Effector CD8-positive, alpha-beta T cell (primary cell): ENCODE measurements around the gene SETBP1.

ENCODE experiments used
- DNase-seq: peaks from one replicate; lab custom pipeline; 2025; lab: John Stamatoyannopoulos, UW

The SETBP1 gene

DNA sequence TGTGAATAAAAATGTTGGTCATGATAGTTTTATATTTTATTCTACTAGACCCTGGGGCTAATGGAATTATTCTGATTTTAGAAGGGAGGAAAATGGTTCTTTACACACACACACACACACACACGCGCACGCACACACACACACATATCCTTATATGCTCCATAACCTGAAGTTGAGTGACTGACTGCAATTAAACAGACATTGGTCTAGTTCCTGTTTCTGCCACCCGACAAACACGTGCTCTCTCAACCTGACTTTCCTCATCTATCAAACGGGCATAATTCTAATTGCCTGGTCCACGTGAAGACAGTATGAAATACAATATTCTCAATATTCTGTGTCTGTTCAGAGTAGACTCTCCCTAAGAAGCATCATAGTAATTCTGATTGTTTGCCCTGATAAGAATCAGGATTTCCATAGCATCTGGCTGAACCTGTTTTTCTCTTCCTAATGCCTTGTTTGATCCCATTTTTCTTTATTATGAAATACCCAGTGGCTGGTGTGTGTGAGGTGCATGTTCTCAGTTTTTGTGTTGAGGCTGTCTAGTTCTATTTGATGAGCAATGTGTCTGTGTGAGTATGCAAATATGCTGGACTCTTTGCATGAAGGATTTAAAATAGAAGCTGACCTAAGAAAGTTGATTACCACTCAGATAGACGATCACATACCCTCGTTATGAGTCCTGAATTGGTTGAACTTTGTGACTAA is 51.0 kb downstream of the SETBP1 start:
- DNase-seq, result no peak

DNA sequence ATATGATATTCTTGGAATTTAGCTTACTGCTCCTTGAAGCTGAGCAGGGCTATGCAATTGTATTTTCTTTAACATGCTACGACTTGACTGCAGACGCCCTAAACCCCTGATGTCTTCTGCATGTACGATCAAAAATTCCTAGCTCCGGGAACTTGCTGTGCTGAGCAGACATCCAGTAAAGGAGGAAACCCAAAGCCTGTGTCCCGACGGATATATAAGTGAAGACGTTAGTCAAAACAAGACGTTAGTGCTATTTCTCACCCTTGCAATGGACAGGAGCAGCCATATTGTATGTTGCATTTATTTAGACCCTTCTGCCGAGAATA is 51.5 kb downstream of the SETBP1 start:
- DNase-seq, result no peak

GRCh38 chr18:44732599-44732998 is 51.9 kb downstream of the SETBP1 start:
- DNase-seq, result no peak

- no peak for DNase-seq
Measured at GRCh38 chr18:44733069-44733753, 52.5 kb downstream of the SETBP1 start.

GRCh38 chr18:44733754-44734465 is 53.2 kb downstream of the SETBP1 start:
- DNase-seq, result no peak

DNA sequence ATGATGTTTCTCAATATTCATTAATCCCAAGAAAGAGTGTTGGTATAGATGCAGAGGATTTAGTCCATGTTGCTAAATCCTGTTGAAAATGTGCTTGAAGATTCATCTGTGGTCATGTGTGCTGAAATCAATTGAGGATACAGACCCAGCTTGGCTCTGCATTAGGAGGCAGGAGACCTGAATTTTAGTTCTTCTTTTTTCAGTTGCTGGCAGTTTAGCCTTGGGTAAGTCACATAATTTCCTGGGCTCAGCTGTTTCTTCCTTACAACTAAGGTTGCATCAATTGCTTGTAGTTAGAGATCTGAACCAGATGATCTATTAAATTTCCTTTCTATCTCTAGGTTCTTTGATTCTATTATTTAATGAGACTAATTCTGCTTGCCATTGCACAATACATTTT is 54.4 kb downstream of the SETBP1 start:
- DNase-seq, result no peak

DNA sequence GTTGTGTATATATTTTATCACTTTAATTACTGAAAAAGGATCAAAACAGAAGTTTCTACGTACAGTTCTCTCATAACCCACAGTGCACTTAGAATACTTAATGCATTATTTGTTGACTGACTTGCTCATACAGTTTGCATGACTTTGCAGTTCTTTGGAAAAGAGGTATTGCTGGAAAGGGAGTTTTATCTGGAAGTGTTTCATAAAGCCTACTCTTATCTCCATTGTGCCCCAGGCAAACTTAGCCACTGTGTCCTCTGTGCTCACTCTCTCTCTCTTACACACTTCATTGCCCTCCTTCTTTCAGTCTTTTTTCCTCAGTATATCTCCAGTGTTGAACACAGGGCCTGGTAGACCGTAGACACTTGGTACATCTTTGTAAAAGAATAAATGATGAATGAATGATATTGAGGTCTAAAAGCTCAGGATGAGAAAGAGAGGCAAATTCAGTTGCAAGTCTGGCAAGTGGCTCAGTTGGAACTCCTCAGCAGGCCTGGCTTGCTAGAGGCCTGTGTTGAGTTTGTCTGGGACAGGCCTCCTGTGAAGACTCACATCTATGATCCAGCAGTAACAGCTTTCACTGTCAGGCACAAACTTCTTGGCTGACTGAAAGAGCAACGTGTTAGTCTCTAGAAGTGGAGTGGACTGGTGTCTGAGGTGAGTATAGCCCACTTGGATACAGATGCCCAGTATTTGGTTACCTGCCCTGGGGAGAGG is 56.1 kb downstream of the SETBP1 start:
- DNase-seq, result no peak

DNA sequence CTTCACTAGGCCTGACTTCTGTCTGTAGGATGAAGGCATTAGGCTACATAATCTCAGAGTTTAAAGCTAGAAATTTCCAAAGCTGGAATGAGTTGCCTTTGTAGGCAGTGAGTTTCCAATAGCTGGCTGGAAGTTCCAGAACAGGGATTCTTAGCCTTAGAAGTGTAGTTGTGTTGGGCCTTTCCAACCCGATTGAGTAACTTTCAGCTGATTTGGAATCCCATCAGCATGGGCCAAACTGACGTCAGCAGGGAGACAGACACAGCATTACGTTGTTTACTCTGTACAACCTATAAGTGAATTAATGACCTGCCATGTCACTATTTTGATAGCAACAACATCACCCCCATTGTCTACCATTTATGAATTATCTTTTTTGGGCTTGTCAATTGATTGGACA is 56.9 kb downstream of the SETBP1 start:
- DNase-seq, result no peak

DNA sequence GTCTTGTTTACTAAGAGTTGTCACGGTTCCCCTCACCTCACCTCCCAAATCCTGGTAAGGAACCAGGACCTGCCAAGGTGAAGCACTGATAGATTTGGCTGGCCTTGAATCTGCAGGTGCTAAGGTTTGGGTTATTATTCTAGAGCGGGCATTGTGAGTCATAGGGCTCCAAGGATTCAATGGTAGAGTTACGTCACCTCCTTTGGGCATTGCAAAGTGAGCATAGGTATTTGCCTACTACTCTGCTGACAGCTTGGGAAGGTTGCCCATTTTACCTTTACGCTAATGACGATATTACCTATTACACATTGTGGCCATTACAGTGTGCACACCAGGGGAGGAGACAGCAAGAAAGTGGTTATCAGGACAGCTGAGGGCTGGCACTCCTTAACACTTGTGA is 59.3 kb downstream of the SETBP1 start:
- no peak for DNase-seq

DNA sequence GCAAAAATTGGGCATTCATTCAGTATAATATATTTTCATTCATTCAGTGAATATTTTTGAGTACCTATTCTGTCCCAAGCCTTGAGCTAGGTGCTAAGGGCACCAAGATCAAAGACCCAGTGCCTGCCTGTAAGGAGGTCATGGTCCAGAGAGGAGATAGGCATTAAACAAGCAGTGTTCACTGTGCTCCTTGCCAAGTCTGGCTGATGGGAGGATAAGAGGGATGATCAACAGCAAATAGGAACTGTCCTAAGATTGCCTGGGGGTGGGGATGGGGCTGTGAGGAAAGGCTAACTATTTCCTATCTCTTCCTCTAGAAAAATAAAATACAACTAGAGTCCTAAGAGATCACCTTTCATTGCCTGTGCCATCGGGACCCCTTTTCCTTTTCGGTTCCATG is 60.4 kb downstream of the SETBP1 start:
- DNase-seq, result no peak

- no peak for DNase-seq
Measured at GRCh38 chr18:44741511-44741910, 60.8 kb downstream of the SETBP1 start.

DNA sequence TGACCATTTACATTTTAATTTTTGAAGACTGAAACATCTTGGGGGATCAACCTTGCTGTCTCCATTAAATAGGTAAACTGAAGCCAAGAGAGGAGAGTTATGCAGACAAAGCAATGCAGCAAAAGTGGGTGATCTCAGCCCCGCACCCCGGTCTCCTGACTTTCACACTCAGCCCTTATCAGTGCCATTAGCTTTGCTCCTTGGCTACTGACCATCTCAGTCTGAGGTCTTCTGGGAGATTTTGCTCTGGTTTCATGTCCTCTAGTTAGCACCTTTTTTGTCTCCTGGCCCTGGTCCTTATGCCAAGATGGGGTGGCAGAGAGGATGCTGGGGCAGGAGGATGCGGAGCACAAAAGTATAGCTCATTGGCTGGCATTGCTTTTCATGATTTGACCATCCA is 61.4 kb downstream of the SETBP1 start:
- no peak for DNase-seq

DNA sequence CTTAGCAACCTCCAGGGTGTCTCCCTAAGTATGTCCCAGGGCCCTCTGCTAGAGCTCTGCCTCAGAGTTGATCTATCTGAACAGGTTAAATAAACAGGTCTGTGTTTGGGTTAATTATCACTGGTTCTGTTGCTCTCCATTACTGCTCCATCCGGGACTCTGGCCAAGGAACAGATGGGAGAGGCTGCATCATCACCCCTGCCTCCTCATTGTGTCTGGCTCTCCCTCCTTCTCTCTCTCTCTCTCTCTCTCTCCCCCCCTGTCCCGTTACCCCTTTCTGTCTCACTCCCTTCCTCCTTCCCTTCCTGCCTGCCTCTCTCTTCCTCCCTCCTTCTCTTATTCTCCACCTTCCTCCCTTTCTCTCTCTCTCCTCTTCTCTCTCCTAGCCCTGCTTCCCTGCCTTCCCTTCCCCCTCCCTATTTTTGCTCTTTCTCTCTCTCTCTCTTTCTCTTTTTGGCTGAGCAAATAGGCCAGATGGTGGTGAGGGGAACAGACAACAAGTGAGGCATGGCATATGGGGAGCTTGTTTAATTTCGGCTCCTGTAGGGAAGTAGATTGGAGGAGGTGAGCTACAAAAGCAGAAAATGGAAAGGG is 62.1 kb downstream of the SETBP1 start:
- no peak for DNase-seq

DNA sequence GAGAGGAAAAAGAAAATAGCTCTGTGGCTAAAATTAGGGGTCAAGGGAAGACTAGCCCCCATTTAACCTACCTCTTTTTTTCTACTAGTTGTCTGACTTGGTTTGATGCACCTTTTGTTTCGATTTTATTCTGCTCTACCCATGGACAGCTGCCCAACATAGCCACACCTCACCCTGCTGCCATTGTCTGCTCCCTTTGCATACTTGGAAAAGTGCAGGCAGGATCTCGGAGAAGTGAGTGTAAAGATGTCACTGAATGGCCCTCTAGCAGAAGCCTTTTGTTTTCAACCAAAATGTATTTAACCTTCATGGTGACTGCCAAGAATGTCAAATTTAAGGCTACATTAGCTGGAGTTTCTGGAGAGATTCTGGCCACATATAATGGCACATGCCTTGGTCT is 62.9 kb downstream of the SETBP1 start:
- DNase-seq, result no peak

GRCh38 chr18:44744161-44745121 is 63.8 kb downstream of the SETBP1 start:
- no peak for DNase-seq

DNA sequence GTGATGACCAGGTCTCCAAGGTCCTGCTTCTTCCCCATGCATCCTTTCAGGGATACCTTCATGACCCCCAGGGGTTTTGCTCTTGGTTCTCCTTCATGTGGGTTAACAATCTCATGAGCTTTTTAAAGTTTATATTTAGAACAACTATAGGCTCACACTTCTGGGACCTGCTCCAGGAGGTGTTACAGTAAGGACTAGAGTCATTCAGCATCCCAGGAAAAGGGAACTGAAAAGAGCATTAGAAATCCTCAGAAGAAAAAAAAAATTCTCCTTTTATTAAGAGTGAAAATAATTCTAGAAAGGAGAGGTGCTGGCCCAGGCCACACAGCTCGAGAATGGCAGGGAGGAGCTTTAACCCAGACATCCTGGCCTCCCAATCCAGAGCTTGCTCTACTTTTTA is 66.5 kb downstream of the SETBP1 start:
- no peak for DNase-seq

- no peak for DNase-seq
Measured at GRCh38 chr18:44748582-44748981, 67.9 kb downstream of the SETBP1 start.

- DNase-seq, result no peak
Measured at GRCh38 chr18:44750774-44751173, 70.1 kb downstream of the SETBP1 start.

GRCh38 chr18:44754567-44754966 is 73.9 kb downstream of the SETBP1 start:
- no peak for DNase-seq

- DNase-seq, result no peak
Measured at GRCh38 chr18:44758861-44759631, 78.4 kb downstream of the SETBP1 start.
